ENCODE measurements around the gene MTHFD1L. TPM values are rescaled to one million over a fixed set of nuclear protein-coding genes. Genes with fewer than 3 reads are reported as not detected.

Gene MTHFD1L
- total and polyA plus RNA-seq, 2 of the 8 experiments (the other 6 are each of a cell fraction or from before 2014, with no cell fraction given) = 29.2 to 105 TPM

- no peak for TF ChIP-seq SIX5 (IDR thresholded peaks at IDR 0.05; ENCODE audit: low read depth, low read length)
- no peak for TF ChIP-seq POLR2AphosphoS5 (IDR thresholded peaks at IDR 0.05; ENCODE audit: low read depth, low read length)
- no peak for TF ChIP-seq EGR1 (IDR thresholded peaks at IDR 0.05; ENCODE audit: borderline replicate concordance, low read depth, low read length)
Observed at GRCh38 chr6:150981095-150981494, 115.6 kb downstream of the MTHFD1L start (continued).

All from H1 (cell line).